Body of pancreas (tissue), 4 donors: ENCODE measurements around the gene ARID4A. TPM values are rescaled to one million over a fixed set of nuclear protein-coding genes. Genes with fewer than 3 reads are reported as not detected.
"Not testable (repeated sequence)": the region's sequence is repeated elsewhere in the genome, so short reads cannot be mapped to it uniquely, and the experiment has no call there.

Experiments used
- ATAC-seq: fragments of 150-250 bp; one replicate; pipeline ENCODE4 v1.9.1; 2016
- DNase-seq, 4 donors: peaks; one replicate each; pipeline ENCODE4 v3.0.0-alpha.2; 2019
- H3K27ac ChIP-seq, 4 donors: fragments of 200-600 bp; sonication (generic); 1 replicate in 3 of 4; 2 replicates in 1 of 4; pipeline versions ENCODE4 v1.5.1 to v1.6.1; 2016 to 2019; ENCODE audit warnings: mild to moderate bottlenecking in 1 of 4, mixed read lengths in 1 of 4, moderate library complexity in 1 of 4
- H3K27me3 ChIP-seq, 2 donors: fragments of 200-600 bp; sonication (generic); one replicate each; pipeline ENCODE4 v1.6.0; 2016; ENCODE audit warnings: mild to moderate bottlenecking in 1 of 2
- H3K36me3 ChIP-seq, 2 donors: fragments of 200-600 bp; sonication (generic); replicated peaks in 1 of 2; 2 replicates each; pipeline ENCODE4 v1.5.1; 2016; ENCODE audit warnings: low read depth in 2 of 2; ENCODE audit not compliant: insufficient read depth in 1 of 2
- H3K4me1 ChIP-seq: fragments of 200-600 bp; sonication (generic); one replicate; pipeline ENCODE4 v1.6.0; 2016
- H3K4me3 ChIP-seq, 2 donors: fragments of 200-600 bp; sonication (generic); 1 replicate in 1 of 2; 2 replicates in 1 of 2; pipeline ENCODE4 v1.5.1; 2016 to 2019
- H3K9me3 ChIP-seq, 3 donors: fragments of 200-600 bp; sonication (generic); 1 replicate in 2 of 3; 2 replicates in 1 of 3; pipeline ENCODE4 v1.5.1; 2016
- CTCF ChIP-seq, 7 experiments: fragments of 450-650 bp in 4 of 7; fragments of 200-600 bp in 3 of 7; sonication (generic) in 3 of 7; IDR thresholded peaks; one replicate each; pipeline ENCODE4 v1.5.1; 2016 to 2019; ENCODE audit warnings: antibody characterized with exemption in 7 of 7
- POLR2A ChIP-seq, 3 donors: fragments of 450-650 bp; IDR thresholded peaks; one replicate each; pipeline ENCODE4 v1.6.1; 2016; ENCODE audit warnings: antibody characterized with exemption in 3 of 3, mild to moderate bottlenecking in 2 of 3
- WGBS, 2 donors: methylation state at CpG; one replicate each; pipeline ENCODE4 v1.1.5; 2017; 5-methylcytosine and 5-hydroxymethylcytosine counted together
- intact Hi-C: fragments of 100-400 bp; cut with DNase I; formaldehyde crosslinking; loops from one replicate; pipeline ENCODE4 v1.15.1; 2023
- small RNA-seq: library from RNA; depleted of rRNA; stranded (forward); fragments of <200 nt; gene quantifications from one replicate; pipeline ENCODE3, GENCODE V24; 2016
- total RNA-seq, 2 donors: library from RNA; depleted of rRNA; stranded (reverse); fragments of >200 nt; gene quantifications; one replicate each; pipeline ENCODE4 v1.1.0, GENCODE V29; 2016

ARID4A gene
- total RNA-seq, 2 donors from 2014 or later, result 23.6 to 28.3 TPM

GRCh38 chr14:58415636-58416547, 117.5 kb downstream of the ARID4A start:
- H3K4me3 ChIP-seq, result no peak overlapping the region
- no peak overlapping the region for H3K27ac ChIP-seq
- no peaks in the 10 kb centered on the region for H3K27me3 ChIP-seq
- no peak for TF ChIP-seq CTCF (IDR thresholded peaks at IDR 0.05)
- no peak for TF ChIP-seq POLR2A (IDR thresholded peaks at IDR 0.05)
- H3K36me3 ChIP-seq, result peaks cover 0 to 15% of the 10 kb centered on the region in 2 donors
- no peaks in the 10 kb centered on the region for H3K4me1 ChIP-seq
- DNase-seq (no peak), ATAC-seq (no peak)
- H3K9me3 ChIP-seq, result no peaks in the 10 kb centered on the region
- intact Hi-C loops, result no loop called here
- WGBS, 2 donors, result 96 to 97% methylated on average over 10 of the region's 10 CpGs

GRCh38 chr14:58416934-58417333, 118.6 kb downstream of the ARID4A start:
- H3K27me3 ChIP-seq, H3K4me1 ChIP-seq, H3K27ac ChIP-seq, DNase-seq, H3K9me3 ChIP-seq, H3K4me3 ChIP-seq, intact Hi-C loops, ATAC-seq: not testable (repeated sequence)
- H3K36me3 ChIP-seq, result peaks cover 0 to 15% of the 10 kb centered on the region in 2 donors
- WGBS, 2 donors, result 89 to 100% methylated on average over 1 of the region's 1 CpG

Small RNA genes lying within 50 kb of the gene (small RNA-seq; reads per million reads assigned to genes)
- not detected for gene RNU6-341P

Other genes with a start within 250 kb of the ARID4A start
- gene ARMH4, start 146.3 kb upstream of the ARID4A start, total RNA-seq, result 1 to 10 TPM in 1 of 2 donors, not detected in 1; 1.0 TPM
- gene ACTR10, start 98.4 kb upstream of the ARID4A start, total RNA-seq, result 10 to 100 TPM; 31.9 to 74.5 TPM
- 10 to 100 TPM; 59.7 to 77.0 TPM for gene PSMA3, start 53.7 kb upstream of the ARID4A start, total RNA-seq
- gene TOMM20L, start 97.4 kb downstream of the ARID4A start, total RNA-seq, result 10 to 100 TPM in 1 of 2 donors, not detected in 1; 19.7 TPM
- 10 to 100 TPM; 11.5 to 26.5 TPM for gene TIMM9, start 129.0 kb downstream of the ARID4A start, total RNA-seq
- 10 to 100 TPM in 1 of 2 donors, 1 to 10 TPM in 1; 9.2 to 20.0 TPM for gene KIAA0586, start 129.2 kb downstream of the ARID4A start, total RNA-seq